HG03442 (cell line): ENCODE results near the gene NAV2.

Source experiments
- ATAC-seq: cut with Tn5 transposase; IDR thresholded peaks from one replicate; pipeline ENCODE4 v1.9.1; 2021; ENCODE audit warnings: mild to moderate bottlenecking, moderate library complexity; ENCODE audit not compliant: unreplicated experiment

Gene NAV2

DNA sequence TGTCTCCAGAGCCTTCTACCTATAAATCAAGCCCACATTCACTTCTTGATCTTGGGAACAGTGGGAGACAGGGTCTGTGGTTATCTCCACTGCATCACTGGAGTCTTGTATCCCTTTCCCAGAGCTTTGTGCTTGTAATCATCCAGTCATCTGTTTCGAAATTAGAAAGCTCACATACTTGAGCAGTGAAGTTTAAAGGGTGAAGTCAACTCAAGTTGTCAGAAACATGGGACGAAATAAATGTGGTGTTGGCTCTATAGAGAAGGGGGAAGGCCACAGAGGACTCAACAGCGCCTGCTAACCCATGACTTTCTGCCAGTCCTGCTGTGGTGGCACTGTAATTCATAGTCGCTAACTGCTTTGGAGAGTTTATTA, 250.2 kb downstream of the NAV2 start:
- no peak for ATAC-seq

GRCh38 chr11:19963697-19964387, 251.2 kb downstream of the NAV2 start:
- ATAC-seq = no peak

GRCh38 chr11:19966441-19966840, 253.8 kb downstream of the NAV2 start:
- no peak for ATAC-seq

GRCh38 chr11:19966927-19967326, 254.3 kb downstream of the NAV2 start:
- ATAC-seq = no peak

- ATAC-seq = no peak
These were observed 255.2 kb downstream of the NAV2 start for GRCh38 chr11:19967787-19968186.

GRCh38 chr11:19968860-19969259, 256.2 kb downstream of the NAV2 start:
- no peak for ATAC-seq

GRCh38 chr11:19970944-19971343, 258.3 kb downstream of the NAV2 start:
- no peak for ATAC-seq

DNA sequence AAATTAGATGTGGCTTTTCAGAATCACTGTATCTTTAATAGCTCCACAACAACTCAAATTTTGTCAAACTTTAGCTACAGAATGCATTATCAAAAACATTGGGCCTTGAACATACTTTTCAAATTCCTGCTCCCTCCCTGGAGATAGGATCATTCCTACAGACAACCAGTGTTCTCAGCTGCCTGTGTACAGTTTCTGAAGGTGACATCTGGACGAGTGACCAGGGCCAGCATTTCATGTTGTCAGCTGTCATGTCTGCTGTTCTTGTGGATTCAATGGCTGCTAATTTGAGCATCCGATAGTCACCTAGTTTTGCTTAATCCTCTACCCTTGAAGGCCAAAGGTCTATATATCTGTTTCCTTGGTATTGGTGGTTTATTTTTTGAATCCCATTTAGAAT, 259.5 kb downstream of the NAV2 start:
- no peak for ATAC-seq

GRCh38 chr11:19972651-19973050, 260.0 kb downstream of the NAV2 start:
- ATAC-seq = no peak

DNA sequence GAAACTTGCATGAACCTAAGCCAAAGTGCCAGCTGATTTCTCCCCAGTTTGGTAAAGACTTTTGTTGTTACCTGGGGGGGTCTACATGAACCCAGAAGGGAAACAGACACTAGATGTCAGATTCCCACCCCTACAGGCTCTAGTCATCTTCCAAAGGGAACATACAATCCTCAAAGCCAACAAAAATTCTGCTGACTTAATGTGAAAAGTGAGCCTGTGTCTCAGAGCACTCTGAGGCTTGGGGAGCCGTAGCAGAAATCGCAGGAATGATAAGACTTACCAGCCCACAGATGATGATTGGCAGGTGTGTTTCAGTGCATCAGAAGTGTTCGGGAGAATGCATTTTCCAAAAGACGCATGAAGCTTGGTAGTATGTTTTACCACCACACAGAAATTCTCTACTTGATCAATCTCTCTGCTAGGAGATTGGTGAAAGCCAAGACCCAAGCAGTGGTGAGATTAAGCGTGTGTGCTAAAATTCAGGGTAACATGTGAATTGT, 260.5 kb downstream of the NAV2 start:
- ATAC-seq = no peak

DNA sequence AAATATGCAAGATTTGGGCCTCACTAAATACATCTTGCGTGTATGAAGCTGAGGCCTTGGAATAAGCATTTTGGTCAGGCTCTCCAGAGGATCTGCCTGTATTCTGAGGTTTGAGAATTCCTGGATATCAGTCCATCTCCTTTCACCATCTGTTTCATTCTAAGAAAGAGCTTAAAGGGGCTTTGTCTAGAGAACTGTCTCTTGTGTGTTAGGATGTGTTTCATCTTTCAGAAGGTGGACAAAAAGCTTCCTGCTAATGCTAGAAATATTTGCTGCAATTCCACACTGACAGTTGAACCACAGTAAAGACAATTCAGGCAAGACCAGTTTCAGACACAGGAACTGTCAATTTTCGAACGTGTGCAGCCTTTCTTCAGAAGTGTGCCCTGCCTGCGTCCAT, 262.2 kb downstream of the NAV2 start:
- no peak for ATAC-seq

- ATAC-seq = no peak
These were observed 262.9 kb downstream of the NAV2 start for GRCh38 chr11:19975414-19975990.

DNA sequence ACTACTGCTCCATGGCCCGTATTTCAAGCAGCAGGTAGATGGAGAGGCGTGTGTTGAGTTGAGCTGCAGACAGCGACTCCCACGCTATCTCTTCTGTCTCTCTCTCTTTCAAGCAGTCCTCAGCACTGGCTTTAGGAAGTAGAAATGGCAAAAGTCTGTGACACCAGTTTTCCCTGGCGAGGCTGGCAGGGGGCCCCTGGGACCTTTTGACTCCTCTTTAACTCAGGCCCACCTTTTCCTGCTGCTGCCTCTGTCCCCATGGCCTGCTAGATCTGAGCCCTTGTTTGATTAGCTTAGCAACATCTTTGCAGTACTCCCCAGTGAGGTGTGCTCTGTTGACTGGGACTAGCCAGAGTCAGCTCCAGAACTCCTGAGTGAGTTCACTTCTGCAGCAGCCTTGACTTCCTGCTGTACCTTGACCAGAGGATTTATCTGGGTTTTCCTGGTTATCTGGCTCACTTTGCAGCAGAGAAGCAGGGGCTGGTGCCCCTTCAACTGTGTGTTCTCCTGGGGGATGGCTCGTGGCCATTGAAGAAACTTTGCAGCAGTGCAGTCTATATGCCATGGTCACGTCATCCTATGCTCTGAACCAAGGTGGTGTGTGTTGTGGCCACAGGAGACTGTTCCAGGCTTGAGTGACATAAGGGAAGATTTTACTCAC, 263.8 kb downstream of the NAV2 start:
- ATAC-seq = no peak

DNA sequence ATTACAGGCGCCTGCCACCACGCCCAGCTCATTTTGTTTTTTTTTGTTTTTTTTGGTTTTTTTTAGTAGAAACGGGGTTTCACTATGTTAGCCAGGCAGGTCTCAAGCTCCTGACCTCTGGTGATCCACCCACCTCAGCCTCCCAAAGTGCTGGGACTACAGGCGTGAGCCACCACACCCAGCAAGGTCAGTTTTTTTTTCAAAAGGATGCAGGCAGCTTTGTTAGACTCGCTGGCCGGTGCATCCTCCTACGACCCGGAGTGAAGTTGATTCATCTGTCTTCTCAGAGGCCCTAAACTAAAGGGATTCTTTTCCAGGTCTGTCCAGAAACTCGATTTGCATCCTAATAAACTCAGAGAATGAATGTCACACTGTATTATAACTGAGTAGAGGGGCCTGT, 265.3 kb downstream of the NAV2 start:
- no peak for ATAC-seq

- peak; percentile 76 for ATAC-seq
These were observed 266.3 kb downstream of the NAV2 start for GRCh38 chr11:19978668-19979518.

DNA sequence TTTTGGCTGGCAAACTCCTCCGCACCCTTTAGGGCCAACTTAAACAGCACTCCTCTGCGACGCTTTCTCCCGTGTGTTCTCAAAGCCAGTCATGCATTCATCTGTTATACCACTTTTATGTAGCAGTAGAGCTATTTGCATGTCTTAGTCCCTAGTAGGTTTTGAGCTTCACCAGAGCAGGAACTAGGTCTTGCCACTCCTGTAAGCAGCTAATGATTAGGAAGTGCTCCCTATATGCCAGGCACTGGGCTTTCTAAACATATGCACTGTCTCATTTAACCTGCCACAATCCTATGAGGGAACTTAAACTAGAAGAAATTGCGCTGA, 266.8 kb downstream of the NAV2 start:
- peak; percentile 82 for ATAC-seq

GRCh38 chr11:19980388-19980787, 267.8 kb downstream of the NAV2 start:
- no peak for ATAC-seq

DNA sequence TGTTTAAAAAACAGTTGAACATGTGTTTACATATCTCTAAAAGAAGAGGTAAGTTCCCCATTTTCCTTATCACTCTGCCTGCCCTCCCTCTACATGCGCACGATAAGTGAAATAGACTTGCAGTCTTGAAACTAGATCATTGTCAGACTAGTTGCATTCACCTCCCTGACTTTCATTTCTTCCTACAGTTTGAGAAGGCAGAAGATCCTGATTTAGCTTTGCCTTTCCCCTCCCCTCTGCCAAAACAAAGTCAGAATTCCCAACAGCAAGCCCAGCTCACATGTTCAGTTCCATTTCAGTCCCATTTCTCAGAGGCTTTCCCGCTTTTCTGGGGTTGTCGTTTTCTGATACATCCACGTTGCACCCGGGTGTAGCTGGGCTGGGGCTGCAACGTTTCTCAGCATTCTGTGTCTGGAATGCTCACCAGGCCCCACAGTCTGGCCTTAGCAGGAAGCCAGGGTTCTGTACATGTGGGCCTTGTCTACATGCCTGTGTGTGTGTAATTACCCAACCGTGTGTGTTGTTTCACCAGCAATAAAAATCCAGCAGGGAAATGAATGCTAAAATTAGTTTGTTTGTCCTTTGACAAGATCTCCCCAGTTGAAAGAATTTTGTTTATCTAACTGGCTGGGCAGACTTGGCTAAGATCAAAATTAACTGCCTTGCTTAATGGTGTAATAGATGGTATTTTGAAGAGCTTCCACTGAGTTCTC, 268.5 kb downstream of the NAV2 start:
- ATAC-seq = no peak

DNA sequence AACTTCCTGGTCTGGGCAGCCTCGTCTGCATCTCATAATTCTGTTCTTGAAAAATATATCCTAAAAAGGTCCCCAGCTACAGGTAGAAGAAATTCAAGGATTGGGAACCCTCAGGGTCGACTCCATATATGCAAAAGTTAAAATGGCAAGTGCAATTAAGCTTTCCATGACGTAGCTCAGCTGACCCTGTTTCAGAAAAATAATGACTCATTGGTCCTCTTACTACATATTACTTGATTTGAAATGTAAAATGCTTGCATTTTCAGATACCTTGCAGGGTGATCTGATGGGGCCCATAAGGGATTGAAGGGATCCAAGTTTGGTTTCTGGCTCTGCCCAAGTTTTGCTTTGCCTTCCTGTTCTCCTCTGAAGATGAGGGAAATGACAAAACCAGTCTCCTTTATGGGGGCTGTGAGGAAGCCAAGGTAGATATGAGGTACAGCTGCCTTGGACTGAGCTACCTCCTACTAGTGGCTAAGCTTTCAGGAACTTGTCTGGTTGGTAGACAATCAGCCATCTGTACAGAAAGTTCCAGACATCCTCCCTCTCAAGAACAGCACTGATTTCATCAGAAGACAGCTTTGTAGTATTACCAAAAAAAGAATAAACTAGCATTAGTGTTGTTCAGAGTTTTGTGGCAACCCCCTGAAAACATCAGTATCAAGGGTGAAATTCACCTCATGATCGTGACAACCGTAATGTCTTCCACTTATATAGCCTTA, 270.3 kb downstream of the NAV2 start:
- ATAC-seq = no peak

GRCh38 chr11:19984048-19984742, 271.6 kb downstream of the NAV2 start:
- ATAC-seq = peak; percentile 40
